Naive B cell (primary cell): Measurements from ENCODE around the gene CHRNA4. TPM values are rescaled to one million over a fixed set of nuclear protein-coding genes. Genes with fewer than 3 reads are reported as not detected.

ENCODE experiments used
- ATAC-seq, 2 donors: fragments of 150-1000 bp; cut with Tn5 transposase; 2 replicates each; pipeline ENCODE4 v1.10.0; 2021; ENCODE audit warnings: low read depth in 2 of 2, mild to moderate bottlenecking in 2 of 2, moderate library complexity in 2 of 2
- DNase-seq: peaks from one replicate; pipeline ENCODE4 v3.0.0; 2022
- H3K27ac Mint-ChIP-seq, 6 donors: one replicate each; pipeline ENCODE4 v1.8.0; 2020 to 2022; ENCODE audit warnings: mild to moderate bottlenecking in 6 of 6, mixed read lengths in 6 of 6, moderate library complexity in 5 of 6, inconsistent platforms in 2 of 6
- H3K27me3 Mint-ChIP-seq, 3 donors: one replicate each; pipeline ENCODE4 v1.8.0; 2021 to 2022; ENCODE audit warnings: mixed read lengths in 3 of 3, mild to moderate bottlenecking in 1 of 3
- H3K36me3 Mint-ChIP-seq, 2 donors: one replicate each; pipeline ENCODE4 v1.8.0; 2020 to 2022; ENCODE audit warnings: mixed read lengths in 2 of 2, inconsistent platforms in 1 of 2, mild to moderate bottlenecking in 1 of 2
- H3K4me1 Mint-ChIP-seq, 3 donors: one replicate each; pipeline ENCODE4 v1.8.0; 2020 to 2022; ENCODE audit warnings: mixed read lengths in 3 of 3, inconsistent platforms in 1 of 3, mild to moderate bottlenecking in 1 of 3, moderate library complexity in 1 of 3
- H3K4me3 Mint-ChIP-seq, 8 donors: one replicate each; pipeline ENCODE4 v1.8.0; 2020 to 2022; ENCODE audit warnings: mild to moderate bottlenecking in 8 of 8, mixed read lengths in 8 of 8, moderate library complexity in 8 of 8, inconsistent platforms in 2 of 8
- H3K9me3 Mint-ChIP-seq, 7 donors: one replicate each; pipeline ENCODE4 v1.8.0; 2020 to 2022; ENCODE audit warnings: mixed read lengths in 7 of 7, mild to moderate bottlenecking in 5 of 7, inconsistent platforms in 2 of 7, moderate library complexity in 1 of 7
- polyA plus RNA-seq, 6 donors: library from polyadenylated mRNA; unstranded; fragments of 300-500 nt; fragmentation: Illumina TruSeq; gene quantifications; one replicate each; pipeline ENCODE4 v1.2.3, GENCODE V29; 2021; ENCODE audit warnings: low read depth in 6 of 6

Gene CHRNA4
- not detected for polyA plus RNA-seq

DNA sequence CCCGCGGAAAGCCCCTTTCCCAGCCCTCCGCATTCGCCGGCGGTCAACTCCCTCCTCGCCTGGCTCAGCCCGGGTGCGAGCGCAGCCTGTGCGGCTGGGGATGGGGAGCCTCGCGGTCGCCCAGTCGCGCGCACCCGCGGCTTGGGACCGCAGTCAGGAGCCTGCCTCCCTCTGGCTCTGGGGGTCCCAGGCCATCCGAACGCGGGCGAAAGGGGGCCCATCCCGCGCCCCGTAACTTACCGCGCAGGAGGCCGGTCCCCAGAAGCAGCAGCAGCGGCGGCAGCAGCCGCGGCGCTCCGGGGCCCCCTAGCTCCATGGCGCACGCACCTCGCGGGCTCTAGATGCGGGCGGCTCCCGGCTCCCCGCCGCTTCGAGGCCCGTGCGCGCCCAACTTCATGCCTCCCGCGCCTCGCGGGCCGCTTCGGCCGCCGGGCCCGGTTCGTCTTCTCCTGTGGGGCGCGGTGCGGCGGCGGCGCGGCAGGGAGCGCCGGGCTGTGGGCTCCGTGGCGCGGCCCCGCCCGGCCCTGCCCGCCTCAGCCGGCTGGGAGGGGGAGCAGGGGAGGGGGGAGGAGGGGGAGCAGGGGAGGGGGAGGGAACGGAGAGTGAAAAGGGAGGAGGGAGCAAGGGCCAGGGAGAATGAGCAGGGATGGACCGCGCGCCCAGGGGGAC is at the start of gene CHRNA4:
Gene CHRNA4, minus strand, starts transcription at position 500 of the 669 bp plus-strand sequence. Its CDS starts 184 bp downstream, at position 316.
- H3K27me3 Mint-ChIP-seq: peaks cover 0 to 48% (median 36%) of the 10 kb centered on the region in 3 donors
- DNase-seq (no peak), ATAC-seq (no peak)
- no peak within 1 kb of the TSS for H3K4me3 Mint-ChIP-seq
- H3K4me1 Mint-ChIP-seq: peaks cover 0 to 9% (median 7%) of the 10 kb centered on the region in 3 donors
- no peak within 1 kb of the TSS for H3K27ac Mint-ChIP-seq
- H3K9me3 Mint-ChIP-seq: no peaks in the 10 kb centered on the region
- peaks cover 0 to 8% of the 10 kb centered on the region in 2 donors for H3K36me3 Mint-ChIP-seq

DNA sequence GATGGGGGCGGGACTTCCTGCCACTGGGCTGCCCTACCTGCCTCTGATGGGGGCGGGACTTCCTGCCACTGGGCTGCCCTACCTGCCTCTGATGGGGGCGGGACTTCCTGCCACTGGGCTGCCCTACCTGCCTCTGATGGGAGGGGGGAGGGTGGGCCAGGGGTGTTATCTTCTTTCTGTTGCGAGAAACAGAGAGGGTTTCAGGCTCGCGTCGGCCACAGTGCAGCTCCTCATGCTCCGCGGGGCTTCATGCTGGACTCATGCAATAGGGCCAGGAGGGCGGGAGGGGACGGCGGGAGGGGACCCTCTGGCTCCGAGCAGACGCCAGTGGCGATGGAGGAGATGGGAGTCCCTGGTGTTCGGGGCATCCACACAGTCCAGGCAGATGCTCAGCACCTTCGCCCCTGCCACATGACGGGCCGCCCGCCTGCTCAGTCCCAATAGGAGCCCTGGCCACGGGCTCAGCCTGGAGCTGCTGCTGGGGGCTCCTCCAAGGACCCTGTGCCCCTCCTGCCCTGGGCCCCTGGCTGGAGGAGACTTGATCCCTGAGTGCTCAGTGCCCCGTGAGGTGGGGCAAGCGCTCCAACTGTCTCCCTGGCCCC is 48.8 kb upstream of the CHRNA4 start:
- H3K27me3 Mint-ChIP-seq: peaks cover 0 to 17% (median 6%) of the 10 kb centered on the region in 3 donors
- no peak for DNase-seq
- no peak for ATAC-seq
- H3K9me3 Mint-ChIP-seq: peaks cover 0 to 2% (median 0%) of the 10 kb centered on the region in 7 donors
- H3K4me1 Mint-ChIP-seq: peaks cover 0 to 4% (median 0%) of the 10 kb centered on the region in 3 donors
- no peak overlapping the region for H3K4me3 Mint-ChIP-seq
- H3K36me3 Mint-ChIP-seq: no peaks in the 10 kb centered on the region
- no peak overlapping the region for H3K27ac Mint-ChIP-seq

- H3K27ac Mint-ChIP-seq: peak overlapping the region in 1 of 6 donors; percentile 81
- DNase-seq (no peak), ATAC-seq (no peak)
- H3K4me1 Mint-ChIP-seq: peaks cover 0 to 4% (median 0%) of the 10 kb centered on the region in 3 donors
- peaks cover 0 to 17% (median 6%) of the 10 kb centered on the region in 3 donors for H3K27me3 Mint-ChIP-seq
- H3K4me3 Mint-ChIP-seq: no peak overlapping the region
- no peaks in the 10 kb centered on the region for H3K36me3 Mint-ChIP-seq
- peaks cover 0 to 2% (median 0%) of the 10 kb centered on the region in 7 donors for H3K9me3 Mint-ChIP-seq
These were observed 48.1 kb upstream of the CHRNA4 start for GRCh38 chr20:63409066-63409833.

DNA sequence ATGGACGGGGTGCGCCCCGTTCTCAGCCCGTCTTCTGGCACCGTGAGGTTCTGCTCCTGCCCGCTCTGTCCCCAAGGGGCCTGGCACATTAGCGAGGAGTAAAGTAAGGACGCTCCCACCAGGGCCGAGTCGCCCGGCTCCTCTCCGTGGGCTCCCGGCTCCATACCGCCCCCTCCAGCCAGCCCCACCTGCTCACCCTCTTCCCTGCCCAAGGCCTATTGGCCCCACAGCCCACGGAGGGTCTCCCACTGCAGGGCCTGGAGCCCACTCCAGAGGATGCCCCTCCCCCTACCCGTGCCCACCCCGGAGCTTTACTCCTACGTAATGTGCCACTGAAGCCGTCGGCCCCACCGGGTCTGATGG is 47.5 kb upstream of the CHRNA4 start:
- Mint-ChIP-seq H3K36me3 (no peaks in the 10 kb centered on the region), H3K27ac (peak overlapping the region in 1 of 6 donors; percentile 81), H3K4me3 (no peak overlapping the region), H3K9me3 (peaks cover 0 to 2% (median 0%) of the 10 kb centered on the region in 7 donors), H3K27me3 (peaks cover 0 to 22% (median 6%) of the 10 kb centered on the region in 3 donors), H3K4me1 (peaks cover 0 to 4% (median 0%) of the 10 kb centered on the region in 3 donors)
- ATAC-seq (no peak), DNase-seq (no peak)

DNA sequence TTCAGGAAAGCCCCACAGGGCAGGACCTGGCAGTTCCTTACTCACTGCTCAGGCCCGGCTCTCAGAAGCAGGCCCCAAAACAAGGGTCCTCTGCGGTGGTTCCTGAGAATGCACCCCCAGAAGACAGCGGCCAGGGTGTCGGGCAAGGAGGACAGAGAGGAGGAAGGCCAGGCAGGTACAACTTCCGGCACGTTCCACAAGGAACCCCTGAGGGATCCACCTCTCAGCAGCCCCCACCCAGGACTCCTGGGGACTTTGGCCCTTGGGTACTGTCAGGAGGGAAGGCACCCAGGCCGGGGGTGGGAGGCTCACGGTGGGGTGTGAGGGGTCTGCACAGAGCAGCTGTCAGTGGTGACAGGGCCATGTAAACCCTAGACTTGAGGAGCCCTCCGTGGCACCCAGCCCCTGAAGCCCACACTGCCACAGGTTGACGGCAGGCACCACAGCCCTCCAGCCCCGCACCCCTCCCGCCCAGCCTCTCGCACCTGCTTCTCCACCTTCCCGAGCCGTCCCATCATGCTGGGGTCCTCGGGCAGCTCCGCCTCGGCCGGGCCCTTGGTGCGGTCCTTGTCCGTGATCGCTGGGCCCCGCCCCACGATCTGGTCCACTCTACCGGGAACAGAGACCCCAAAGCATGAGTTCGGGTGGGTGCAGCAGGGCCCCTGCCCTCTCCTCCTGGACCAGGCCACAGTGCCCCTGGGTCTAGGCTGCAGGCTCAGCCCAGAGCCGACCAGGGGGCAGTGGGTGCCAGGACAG is 47.0 kb upstream of the CHRNA4 start:
- H3K36me3 Mint-ChIP-seq: no peaks in the 10 kb centered on the region
- no peak overlapping the region for H3K27ac Mint-ChIP-seq
- no peak for DNase-seq
- peaks cover 0 to 21% (median 6%) of the 10 kb centered on the region in 3 donors for H3K27me3 Mint-ChIP-seq
- no peak for ATAC-seq
- H3K9me3 Mint-ChIP-seq: peaks cover 0 to 2% (median 0%) of the 10 kb centered on the region in 7 donors
- H3K4me3 Mint-ChIP-seq: no peak overlapping the region
- H3K4me1 Mint-ChIP-seq: peaks cover 0 to 4% (median 0%) of the 10 kb centered on the region in 3 donors

- H3K27me3 Mint-ChIP-seq: peaks cover 0 to 10% (median 6%) of the 10 kb centered on the region in 3 donors
- H3K27ac Mint-ChIP-seq: no peak overlapping the region
- no peaks in the 10 kb centered on the region for H3K36me3 Mint-ChIP-seq
- no peak overlapping the region for H3K4me3 Mint-ChIP-seq
- peaks cover 0 to 2% (median 0%) of the 10 kb centered on the region in 7 donors for H3K9me3 Mint-ChIP-seq
- ATAC-seq (no peak), DNase-seq (no peak)
- peaks cover 0 to 4% (median 2%) of the 10 kb centered on the region in 3 donors for H3K4me1 Mint-ChIP-seq
These were observed 45.6 kb upstream of the CHRNA4 start for GRCh38 chr20:63406617-63407245.

GRCh38 chr20:63406011-63406410 is 44.9 kb upstream of the CHRNA4 start:
- Mint-ChIP-seq H3K4me1 (peaks cover 0 to 4% (median 2%) of the 10 kb centered on the region in 3 donors), H3K36me3 (no peaks in the 10 kb centered on the region), H3K27me3 (peaks cover 0 to 6% (median 6%) of the 10 kb centered on the region in 3 donors), H3K4me3 (no peak overlapping the region), H3K27ac (no peak overlapping the region), H3K9me3 (peaks cover 0 to 2% (median 0%) of the 10 kb centered on the region in 7 donors)
- DNase-seq (no peak), ATAC-seq (no peak)

- Mint-ChIP-seq H3K4me3 (no peak overlapping the region), H3K9me3 (peaks cover 0 to 2% (median 0%) of the 10 kb centered on the region in 7 donors), H3K27ac (no peak overlapping the region), H3K4me1 (peaks cover 0 to 4% (median 2%) of the 10 kb centered on the region in 3 donors), H3K36me3 (no peaks in the 10 kb centered on the region), H3K27me3 (peaks cover 0 to 6% (median 6%) of the 10 kb centered on the region in 3 donors)
- DNase-seq: no peak
- ATAC-seq: no peak
These were observed 44.1 kb upstream of the CHRNA4 start for GRCh38 chr20:63405102-63405730.

- Mint-ChIP-seq H3K36me3 (no peaks in the 10 kb centered on the region), H3K27ac (no peak overlapping the region), H3K27me3 (peaks cover 0 to 6% (median 6%) of the 10 kb centered on the region in 3 donors), H3K4me3 (no peak overlapping the region), H3K4me1 (peaks cover 0 to 4% (median 2%) of the 10 kb centered on the region in 3 donors), H3K9me3 (peaks cover 0 to 2% (median 0%) of the 10 kb centered on the region in 7 donors)
- ATAC-seq: no peak
- no peak for DNase-seq
These were observed 43.3 kb upstream of the CHRNA4 start for GRCh38 chr20:63404129-63405085.

DNA sequence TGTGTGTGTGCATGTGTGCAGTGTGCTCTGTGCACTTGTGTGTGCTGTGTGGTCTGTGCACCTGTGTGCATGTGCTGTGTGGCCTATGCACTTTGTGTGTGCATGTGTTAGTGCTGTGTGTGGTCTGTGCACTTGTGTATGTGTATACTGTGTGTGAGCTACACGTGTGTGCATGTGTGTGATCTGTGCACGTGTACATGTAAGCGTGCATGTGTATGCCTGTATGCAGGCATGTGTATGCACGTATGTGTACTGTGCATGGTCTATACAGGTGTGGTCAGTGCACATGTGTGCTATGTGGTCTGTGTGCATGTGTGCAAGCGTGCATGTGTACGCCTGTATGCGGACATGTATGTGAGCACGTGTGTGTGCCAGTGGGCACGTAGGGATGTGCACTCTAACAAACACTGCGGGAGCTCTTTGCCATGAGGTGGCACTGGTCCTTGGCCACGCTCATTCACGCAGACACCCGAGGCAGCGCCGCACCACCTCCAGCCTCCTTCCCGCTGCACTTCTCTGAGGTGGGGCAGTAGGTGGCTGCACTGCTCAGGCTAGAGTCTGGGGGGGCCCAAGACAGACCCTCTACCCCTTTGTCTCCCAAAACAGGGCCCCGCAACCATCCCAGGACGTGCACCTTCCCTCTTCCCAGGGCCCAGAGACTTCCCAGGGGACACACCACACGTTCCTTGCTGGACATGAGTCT is 42.4 kb upstream of the CHRNA4 start:
- Mint-ChIP-seq H3K27me3 (peaks cover 0 to 6% (median 6%) of the 10 kb centered on the region in 3 donors), H3K4me1 (peaks cover 0 to 2% (median 0%) of the 10 kb centered on the region in 3 donors), H3K4me3 (no peak overlapping the region), H3K9me3 (no peaks in the 10 kb centered on the region), H3K27ac (no peak overlapping the region), H3K36me3 (no peaks in the 10 kb centered on the region)
- ATAC-seq (no peak), DNase-seq (no peak)

DNA sequence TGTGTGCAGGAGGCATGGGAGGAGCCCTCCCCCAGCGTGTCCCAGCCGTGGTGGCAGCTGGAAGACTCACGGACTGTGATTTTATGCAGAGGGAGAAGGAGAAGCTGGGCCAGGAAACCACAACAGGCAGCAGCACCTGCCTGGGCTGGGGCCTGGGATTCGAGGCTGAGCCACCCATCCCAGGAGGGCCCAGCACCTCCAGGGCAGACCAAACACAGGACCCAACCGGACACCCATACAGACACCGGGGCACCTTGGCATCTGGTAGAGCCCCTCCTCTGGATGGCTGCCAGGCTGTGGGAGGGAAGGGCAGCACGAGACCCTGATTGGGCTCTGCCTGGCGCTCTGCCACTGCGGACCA is 41.7 kb upstream of the CHRNA4 start:
- Mint-ChIP-seq H3K9me3 (no peaks in the 10 kb centered on the region), H3K4me1 (peaks cover 0 to 2% (median 0%) of the 10 kb centered on the region in 3 donors), H3K27me3 (peaks cover 0 to 6% (median 6%) of the 10 kb centered on the region in 3 donors), H3K27ac (no peak overlapping the region), H3K36me3 (no peaks in the 10 kb centered on the region), H3K4me3 (peak overlapping the region in 1 of 8 donors; percentile 60)
- ATAC-seq: no peak
- no peak for DNase-seq
